Smooth muscle cell (in vitro differentiated cells): ENCODE measurements around the gene ZNF354C. TPM values are rescaled to one million over a fixed set of nuclear protein-coding genes. Genes with fewer than 3 reads are reported as not detected.

ENCODE experiments used
- DNase-seq: peaks from one replicate; lab custom pipeline; 2025; ENCODE audit not compliant: unreplicated experiment; lab: John Stamatoyannopoulos, UW
- H2AFZ ChIP-seq: fragments of 200-600 bp; sonication (generic); 2 replicates; pipeline ENCODE4 v1.6.0; 2016; ENCODE audit warnings: antibody characterized with exemption, low read depth, mild to moderate bottlenecking
- H3F3A ChIP-seq: fragments of 200-600 bp; sonication (generic); 2 replicates; pipeline ENCODE4 v1.6.0; 2017; ENCODE audit warnings: antibody characterized with exemption, low read depth
- H3K27ac ChIP-seq: fragments of 200-600 bp; sonication (generic); 2 replicates; pipeline ENCODE4 v1.5.1; 2016; ENCODE audit warnings: low read depth, mild to moderate bottlenecking
- H3K27me3 ChIP-seq: fragments of 200-600 bp; sonication (generic); 2 replicates; pipeline ENCODE4 v1.6.1; 2016; ENCODE audit warnings: low read depth, mild to moderate bottlenecking
- H3K36me3 ChIP-seq: fragments of 200-600 bp; sonication (generic); 2 replicates; pipeline ENCODE4 v1.5.1; 2016; ENCODE audit warnings: low read depth
- H3K4me1 ChIP-seq: fragments of 200-600 bp; sonication (generic); 2 replicates; pipeline ENCODE4 v1.5.1; 2016; ENCODE audit warnings: low read depth
- H3K4me2 ChIP-seq: fragments of 200-600 bp; sonication (generic); 2 replicates; pipeline ENCODE4 v1.6.0; 2016; ENCODE audit warnings: mild to moderate bottlenecking
- H3K4me3 ChIP-seq: fragments of 200-600 bp; sonication (generic); 2 replicates; pipeline ENCODE4 v1.5.1; 2016; ENCODE audit warnings: mild to moderate bottlenecking
- H3K79me2 ChIP-seq: fragments of 200-600 bp; sonication (generic); 2 replicates; pipeline ENCODE4 v1.6.0; 2016; ENCODE audit warnings: low read depth, mild to moderate bottlenecking
- H3K9ac ChIP-seq: fragments of 200-600 bp; sonication (generic); 2 replicates; pipeline ENCODE4 v1.6.0; 2016; ENCODE audit warnings: low read depth
- H3K9me3 ChIP-seq: fragments of 200-600 bp; sonication (generic); replicated peaks from 2 replicates; pipeline ENCODE4 v1.5.1; 2016; ENCODE audit warnings: low read depth
- H4K20me1 ChIP-seq: fragments of 200-600 bp; sonication (generic); 2 replicates; pipeline ENCODE4 v1.6.0; 2016; ENCODE audit warnings: low read depth
- WGBS: methylation state at CpG from one replicate; pipeline ENCODE4 v1.1.7; 2016; ENCODE audit warnings: low lambda C conversion rate; 5-methylcytosine and 5-hydroxymethylcytosine counted together
- polyA plus RNA-seq: library from polyadenylated mRNA; unstranded; fragments of >200 nt; fragmentation: Nextera tagmentation; extraction: Ambion mirVana; gene quantifications from 2 replicates; pipeline ENCODE4 v1.2.1, GENCODE V29; 2016
- total RNA-seq: library from RNA; depleted of rRNA; stranded (reverse); fragments of >200 nt; gene quantifications from 2 replicates; pipeline ENCODE4 v1.2.3, GENCODE V29; 2014
- TF ChIP-seq, protein P1 (sequence below): fragments of 200-600 bp; sonication (generic); IDR thresholded peaks from 2 replicates; pipeline ENCODE4 v1.5.1; 2017; ENCODE audit warnings: borderline replicate concordance, mild to moderate bottlenecking, antibody characterized with exemption; ENCODE audit not compliant: insufficient read depth, poor library complexity, severe bottlenecking

The ZNF354C gene
- total and polyA plus RNA-seq, 2 experiments from 2014 or later, result 4.0 to 11.7 TPM

- no peaks in the 10 kb centered on the region for H4K20me1 ChIP-seq
- TF ChIP-seq, protein P1, sequence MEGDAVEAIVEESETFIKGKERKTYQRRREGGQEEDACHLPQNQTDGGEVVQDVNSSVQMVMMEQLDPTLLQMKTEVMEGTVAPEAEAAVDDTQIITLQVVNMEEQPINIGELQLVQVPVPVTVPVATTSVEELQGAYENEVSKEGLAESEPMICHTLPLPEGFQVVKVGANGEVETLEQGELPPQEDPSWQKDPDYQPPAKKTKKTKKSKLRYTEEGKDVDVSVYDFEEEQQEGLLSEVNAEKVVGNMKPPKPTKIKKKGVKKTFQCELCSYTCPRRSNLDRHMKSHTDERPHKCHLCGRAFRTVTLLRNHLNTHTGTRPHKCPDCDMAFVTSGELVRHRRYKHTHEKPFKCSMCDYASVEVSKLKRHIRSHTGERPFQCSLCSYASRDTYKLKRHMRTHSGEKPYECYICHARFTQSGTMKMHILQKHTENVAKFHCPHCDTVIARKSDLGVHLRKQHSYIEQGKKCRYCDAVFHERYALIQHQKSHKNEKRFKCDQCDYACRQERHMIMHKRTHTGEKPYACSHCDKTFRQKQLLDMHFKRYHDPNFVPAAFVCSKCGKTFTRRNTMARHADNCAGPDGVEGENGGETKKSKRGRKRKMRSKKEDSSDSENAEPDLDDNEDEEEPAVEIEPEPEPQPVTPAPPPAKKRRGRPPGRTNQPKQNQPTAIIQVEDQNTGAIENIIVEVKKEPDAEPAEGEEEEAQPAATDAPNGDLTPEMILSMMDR, result no peak
- no peak overlapping the region for H3K27ac ChIP-seq
- H2AFZ ChIP-seq, result no peak overlapping the region
- H3K36me3 ChIP-seq, result no peaks in the 10 kb centered on the region
- WGBS, result 91% methylated on average over 9 of the region's 9 CpGs
- no peaks in the 10 kb centered on the region for H3F3A ChIP-seq
- no peaks in the 10 kb centered on the region for H3K27me3 ChIP-seq
- no peak for DNase-seq
- no peak overlapping the region for H3K9ac ChIP-seq
- no peak overlapping the region for H3K4me3 ChIP-seq
- H3K4me1 ChIP-seq, result no peaks in the 10 kb centered on the region
- H3K4me2 ChIP-seq, result no peak overlapping the region
- H3K9me3 ChIP-seq, result peaks cover 1% of the 10 kb centered on the region
- H3K79me2 ChIP-seq, result no peaks in the 10 kb centered on the region
These were observed 55.8 kb downstream of the ZNF354C start for GRCh38 chr5:179115845-179116524.

- Histone ChIP-seq H3K4me3 (no peak overlapping the region), H4K20me1 (no peaks in the 10 kb centered on the region), H3F3A (no peaks in the 10 kb centered on the region), H3K9me3 (no peaks in the 10 kb centered on the region), H3K4me1 (no peaks in the 10 kb centered on the region), H3K27ac (no peak overlapping the region), H2AFZ (no peak overlapping the region), H3K79me2 (no peaks in the 10 kb centered on the region), H3K9ac (no peak overlapping the region), H3K36me3 (no peaks in the 10 kb centered on the region), H3K27me3 (no peaks in the 10 kb centered on the region), H3K4me2 (no peak overlapping the region)
- 88% methylated on average over 4 of the region's 4 CpGs for WGBS
- TF ChIP-seq, protein P1, result no peak
- no peak for DNase-seq
These were observed 58.2 kb downstream of the ZNF354C start for GRCh38 chr5:179118338-179118737.

- H3K36me3 ChIP-seq, result no peaks in the 10 kb centered on the region
- H3K9ac ChIP-seq, result no peak overlapping the region
- no peaks in the 10 kb centered on the region for H3K9me3 ChIP-seq
- no peak overlapping the region for H3K4me2 ChIP-seq
- WGBS, result 93% methylated on average over 10 of the region's 10 CpGs
- H3K27ac ChIP-seq, result no peak overlapping the region
- no peaks in the 10 kb centered on the region for H4K20me1 ChIP-seq
- H3K79me2 ChIP-seq, result no peaks in the 10 kb centered on the region
- TF ChIP-seq, protein P1, result no peak
- no peak overlapping the region for H3K4me3 ChIP-seq
- no peak for DNase-seq
- no peaks in the 10 kb centered on the region for H3K27me3 ChIP-seq
- H3F3A ChIP-seq, result no peaks in the 10 kb centered on the region
- H2AFZ ChIP-seq, result no peak overlapping the region
- no peaks in the 10 kb centered on the region for H3K4me1 ChIP-seq
These were observed 58.7 kb downstream of the ZNF354C start for GRCh38 chr5:179118756-179119414.
